GM23338 (cell line): ENCODE measurements around the gene C1orf21. TPM values are rescaled to one million over a fixed set of nuclear protein-coding genes. Genes with fewer than 3 reads are reported as not detected.

ENCODE experiments used
- ATAC-seq: fragments of 200-7000 bp; cut with Tn5 transposase; 3 replicates; pipeline ENCODE4 v1.9.1; 2020
- DNase-seq: peaks from one replicate; pipeline ENCODE4 v3.0.0-alpha.2; 2015; ENCODE audit warnings: low spot score
- H2AFZ ChIP-seq: fragments of 200-600 bp; sonication (generic); 2 replicates; pipeline ENCODE4 v1.8.0; 2016; ENCODE audit warnings: antibody characterized with exemption, mild to moderate bottlenecking, moderate library complexity
- H3F3A ChIP-seq: fragments of 200-600 bp; sonication (generic); replicated peaks from 2 replicates; pipeline ENCODE4 v1.8.0; 2017; ENCODE audit warnings: antibody characterized with exemption, mixed run types, low read depth
- H3K27ac ChIP-seq: fragments of 200-600 bp; sonication (generic); 2 replicates; pipeline ENCODE4 v1.6.1; 2016; ENCODE audit warnings: low read depth
- H3K27me3 ChIP-seq: fragments of 200-600 bp; sonication (generic); 2 replicates; pipeline ENCODE4 v1.8.0; 2016; ENCODE audit warnings: mild to moderate bottlenecking, mixed run types, moderate library complexity; ENCODE audit not compliant: insufficient read depth
- H3K36me3 ChIP-seq: fragments of 200-600 bp; sonication (generic); 2 replicates; pipeline ENCODE4 v1.8.0; 2016; ENCODE audit warnings: mild to moderate bottlenecking; ENCODE audit not compliant: insufficient read depth
- H3K4me1 ChIP-seq: fragments of 200-600 bp; sonication (generic); 2 replicates; pipeline ENCODE4 v1.8.0; 2016; ENCODE audit warnings: mild to moderate bottlenecking, moderate library complexity; ENCODE audit not compliant: insufficient read depth
- H3K4me2 ChIP-seq: fragments of 200-600 bp; sonication (generic); 2 replicates; pipeline ENCODE4 v1.7.1; 2017; ENCODE audit warnings: mixed run types
- H3K4me3 ChIP-seq: fragments of 200-600 bp; sonication (generic); 2 replicates; pipeline ENCODE4 v1.6.1; 2016; ENCODE audit warnings: mixed run types
- H3K79me2 ChIP-seq: fragments of 200-600 bp; sonication (generic); replicated peaks from 2 replicates; pipeline ENCODE4 v1.8.0; 2017; ENCODE audit warnings: mild to moderate bottlenecking; ENCODE audit not compliant: insufficient read depth
- H3K9me2 ChIP-seq: fragments of 200-600 bp; sonication (generic); 2 replicates; pipeline ENCODE4 v1.8.0; 2017; ENCODE audit not compliant: insufficient read depth
- H4K20me1 ChIP-seq: fragments of 200-600 bp; sonication (generic); replicated peaks from 2 replicates; pipeline ENCODE4 v1.8.0; 2017; ENCODE audit warnings: mild to moderate bottlenecking; ENCODE audit not compliant: insufficient read depth
- H3K27ac Mint-ChIP-seq: 2 replicates; pipeline ENCODE4 v1.8.0; 2020; ENCODE audit warnings: inconsistent platforms, mild to moderate bottlenecking, moderate library complexity, mixed read lengths
- H3K27me3 Mint-ChIP-seq: 3 replicates; pipeline ENCODE4 v1.8.0; 2022; ENCODE audit warnings: low read depth, mild to moderate bottlenecking, moderate library complexity, mixed read lengths, inconsistent platforms; ENCODE audit not compliant: insufficient read depth, poor library complexity
- H3K36me3 Mint-ChIP-seq: 3 replicates; pipeline ENCODE4 v1.8.0; 2021; ENCODE audit warnings: low read depth, mild to moderate bottlenecking, inconsistent platforms, moderate library complexity, mixed read lengths
- H3K4me1 Mint-ChIP-seq: 3 replicates; pipeline ENCODE4 v1.8.0; 2020; ENCODE audit warnings: mild to moderate bottlenecking, inconsistent platforms, mixed read lengths
- H3K4me3 Mint-ChIP-seq: 3 replicates; pipeline ENCODE4 v1.8.0; 2021; ENCODE audit warnings: moderate library complexity, mild to moderate bottlenecking, inconsistent platforms, mixed read lengths
- H3K9me3 Mint-ChIP-seq: 3 replicates; pipeline ENCODE4 v1.8.0; 2020; ENCODE audit warnings: moderate library complexity, mild to moderate bottlenecking, inconsistent platforms, mixed read lengths
- CREB1 ChIP-seq: fragments of 250-450 bp; sonication (Bioruptor Pico); IDR thresholded peaks from 2 replicates; pipeline ENCODE4 v1.5.0; 2020; ENCODE audit warnings: low read depth, mild to moderate bottlenecking, moderate library complexity
- CTCF ChIP-seq, 2 experiments: fragments of 200-600 bp in 1 of 2; sonication (generic) in 1 of 2; conservative IDR thresholded peaks; 2 replicates each; pipeline versions ENCODE4 v1.5.1 to v1.6.1; 2016 to 2017; ENCODE audit warnings: antibody characterized with exemption in 2 of 2, low read depth in 2 of 2, mild to moderate bottlenecking in 2 of 2, moderate library complexity in 1 of 2
- REST ChIP-seq: IDR thresholded peaks from one replicate; pipeline ENCODE4 v1.6.1; 2018; ENCODE audit warnings: antibody characterized with exemption; ENCODE audit not compliant: unreplicated experiment
- ZNF114 ChIP-seq: fragments of 250-450 bp; sonication (Bioruptor Pico); IDR thresholded peaks from 2 replicates; pipeline ENCODE4 v1.5.0; 2020; ENCODE audit warnings: mild to moderate bottlenecking, moderate library complexity
- ZNF331 ChIP-seq: fragments of 250-450 bp; sonication (Bioruptor Pico); IDR thresholded peaks from 2 replicates; pipeline ENCODE4 v1.5.0; 2020; ENCODE audit warnings: low read depth, mild to moderate bottlenecking, moderate library complexity
- ZNF462 ChIP-seq: fragments of 250-450 bp; sonication (Bioruptor Pico); IDR thresholded peaks from 2 replicates; pipeline ENCODE4 v1.5.0; 2020; ENCODE audit warnings: mild to moderate bottlenecking, moderate library complexity
- polyA plus RNA-seq: library from polyadenylated mRNA; unstranded; fragments of >200 nt; fragmentation: Nextera tagmentation; extraction: Ambion mirVana; gene quantifications from 2 replicates; pipeline ENCODE4 v1.2.1, GENCODE V29; 2016
- total RNA-seq: library from RNA; depleted of rRNA; stranded (reverse); fragments of >200 nt; shearing (Covaris generic); gene quantifications from 2 replicates; pipeline ENCODE4 v1.2.3, GENCODE V29; 2014

The C1orf21 gene
- total and polyA plus RNA-seq, 2 experiments from 2014 or later = 28.0 to 40.4 TPM

- TF ChIP-seq ZNF462 (CRISPR knock-in tag) (no peak), CTCF (conservative IDR thresholded peaks at IDR 0.05; ENCODE audit: low read depth in 2 of 2) (no peak), CREB1 (CRISPR knock-in tag) (no peak), ZNF114 (CRISPR knock-in tag) (no peak), ZNF331 (CRISPR knock-in tag) (no peak)
Measured at GRCh38 chr1:184492536-184492935, 105.7 kb downstream of the C1orf21 start (continued).

GRCh38 chr1:184493987-184494388 lies 107.2 kb downstream of the C1orf21 start:
- Histone ChIP-seq H3K27me3 (no peaks in the 10 kb centered on the region), H2AFZ (no peak overlapping the region), H3K79me2 (peaks cover 75% of the 10 kb centered on the region), H3F3A (no peaks in the 10 kb centered on the region), H3K4me3 (no peak overlapping the region), H4K20me1 (no peaks in the 10 kb centered on the region), H3K27ac (no peak overlapping the region), H3K36me3 (no peaks in the 10 kb centered on the region), H3K4me1 (peaks cover 62% of the 10 kb centered on the region), H3K4me2 (no peak overlapping the region), H3K9me2 (no peaks in the 10 kb centered on the region)
- no peaks in the 10 kb centered on the region for H3K9me3 Mint-ChIP-seq
- no peaks in the 10 kb centered on the region for H3K27me3 Mint-ChIP-seq
- ATAC-seq (no peak), DNase-seq (no peak)
- no peak overlapping the region for H3K27ac Mint-ChIP-seq
- H3K4me1 Mint-ChIP-seq = peaks cover 42% of the 10 kb centered on the region
- H3K4me3 Mint-ChIP-seq = no peak overlapping the region
- H3K36me3 Mint-ChIP-seq = no peaks in the 10 kb centered on the region
- no peak for TF ChIP-seq REST
